ENCODE data around the gene CD70.
"Not testable (repeated sequence)": the region's sequence is repeated elsewhere in the genome, so short reads cannot be mapped to it uniquely, and the experiment has no call there.

CD70 gene, protein sequence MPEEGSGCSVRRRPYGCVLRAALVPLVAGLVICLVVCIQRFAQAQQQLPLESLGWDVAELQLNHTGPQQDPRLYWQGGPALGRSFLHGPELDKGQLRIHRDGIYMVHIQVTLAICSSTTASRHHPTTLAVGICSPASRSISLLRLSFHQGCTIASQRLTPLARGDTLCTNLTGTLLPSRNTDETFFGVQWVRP

DNA sequence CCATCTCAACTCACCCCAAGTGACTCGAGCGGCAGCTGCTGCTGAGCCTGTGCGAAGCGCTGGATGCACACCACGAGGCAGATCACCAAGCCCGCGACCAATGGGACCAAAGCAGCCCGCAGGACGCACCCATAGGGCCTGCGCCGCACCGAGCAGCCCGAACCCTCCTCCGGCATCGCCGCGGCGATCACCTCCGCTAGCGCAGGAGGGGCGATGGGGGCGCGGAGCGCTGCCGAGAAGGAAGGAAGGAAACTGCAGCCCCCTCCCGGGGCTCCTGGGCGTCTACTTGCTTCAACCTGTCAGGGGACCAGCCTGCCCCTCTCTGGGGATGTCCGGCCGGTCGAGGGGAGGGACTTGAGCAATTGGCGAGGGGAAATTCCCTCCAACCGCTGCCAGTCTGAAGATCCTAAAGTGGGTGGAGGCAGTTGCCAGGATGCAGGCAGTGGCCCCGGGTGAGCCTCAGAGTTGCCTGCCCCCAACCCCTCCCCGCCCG is at the start of gene CD70:
Gene CD70, minus strand, starts transcription at position 324 of the 493 bp plus-strand sequence. Its CDS starts 148 bp downstream, at position 176.
- DNase-seq (ENCODE audit: low read depth, low spot score): peak; percentile 33

DNA sequence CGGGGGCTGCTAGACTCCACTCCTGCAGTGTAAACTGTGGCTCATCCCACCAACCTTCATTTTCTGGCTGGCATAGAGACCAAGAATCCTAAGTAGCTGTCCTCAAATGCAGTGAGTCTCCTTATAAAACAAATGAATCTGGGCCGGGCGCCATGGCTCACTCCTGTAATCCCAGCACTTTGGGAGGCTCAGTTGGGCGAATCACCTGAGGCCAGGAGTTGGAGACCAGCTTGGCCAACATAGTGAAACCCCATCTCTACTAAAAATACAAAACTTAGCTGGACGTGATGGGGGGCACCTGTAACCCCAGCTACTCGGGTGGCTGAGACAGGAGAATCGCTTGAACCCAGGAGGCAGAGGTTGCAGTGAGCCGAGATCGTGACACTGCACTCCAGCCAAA is 49.4 kb upstream of the CD70 start:
- not testable (repeated sequence) for DNase-seq (ENCODE audit: low read depth, low spot score)

DNA sequence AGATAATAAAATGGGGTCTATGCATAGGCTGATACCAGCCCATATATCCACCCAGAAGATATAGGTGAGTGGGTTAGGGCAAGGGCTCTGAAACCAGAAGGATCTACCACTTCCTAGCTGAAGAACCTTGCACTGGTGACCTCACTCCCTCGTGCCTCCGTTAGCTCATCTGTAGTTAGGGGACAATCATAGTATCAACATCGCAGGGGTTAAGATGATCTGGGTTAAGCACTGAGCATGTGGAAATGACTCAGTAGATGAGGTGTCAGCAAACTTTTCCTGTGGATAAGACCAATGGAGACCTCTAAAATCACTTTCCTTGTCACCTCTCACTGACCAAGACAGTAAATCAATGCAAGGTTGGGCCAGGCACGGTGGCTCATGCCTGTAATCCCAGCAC is 48.5 kb upstream of the CD70 start:
- DNase-seq (ENCODE audit: low read depth, low spot score): no peak

DNA sequence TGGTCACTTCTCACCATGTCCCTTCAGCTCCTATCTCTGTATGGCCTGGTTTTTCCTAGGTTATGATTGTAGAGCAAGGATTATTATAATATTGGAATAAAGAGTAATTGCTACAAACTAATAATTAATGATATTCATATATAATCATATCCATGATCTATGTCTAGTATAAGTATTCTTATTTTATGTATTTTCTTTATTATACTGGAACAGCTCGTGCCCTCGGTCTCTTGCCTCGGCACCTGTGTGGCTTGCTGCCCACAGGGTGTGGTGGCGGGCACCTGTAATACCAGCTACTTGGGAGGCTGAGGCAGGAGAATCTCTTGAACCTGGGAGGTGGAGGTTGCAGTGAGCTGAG is 42.5 kb upstream of the CD70 start:
- not testable (repeated sequence) for DNase-seq (ENCODE audit: low read depth, low spot score)

DNA sequence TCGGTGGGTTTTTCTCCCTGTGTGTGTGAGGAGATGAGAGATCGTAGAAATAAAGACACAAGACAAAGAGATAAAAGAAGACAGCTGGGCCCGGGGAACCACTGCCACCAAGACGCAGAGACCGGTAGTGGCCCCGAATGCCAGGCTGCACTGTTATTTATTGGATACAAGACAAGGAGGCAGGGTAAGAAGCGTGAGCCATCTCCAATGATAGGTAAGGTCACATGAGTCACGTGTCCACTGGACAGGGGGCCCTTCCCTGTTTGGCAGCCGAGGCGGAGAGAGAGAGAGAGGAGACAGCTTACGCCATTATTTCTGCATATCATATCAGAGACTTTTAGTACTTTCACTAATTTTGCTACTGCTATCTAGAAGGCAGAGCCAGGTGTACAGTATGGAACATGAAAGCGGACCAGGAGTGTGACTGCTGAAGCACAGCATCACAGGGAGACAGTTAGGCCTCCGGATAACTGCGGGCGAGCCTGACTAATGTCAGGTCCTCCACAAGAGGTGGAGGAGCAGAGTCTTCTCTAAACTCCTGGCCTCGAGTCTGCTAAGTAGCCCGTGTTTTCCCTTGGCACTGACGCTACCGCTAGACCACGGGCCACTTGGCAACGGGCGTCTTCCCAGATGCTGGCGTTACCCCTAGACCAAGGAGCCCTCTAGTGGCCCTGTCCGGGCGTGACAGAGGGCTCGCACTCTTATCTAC is 42.0 kb upstream of the CD70 start:
- peak; percentile 73 for DNase-seq (ENCODE audit: low read depth, low spot score)

DNA sequence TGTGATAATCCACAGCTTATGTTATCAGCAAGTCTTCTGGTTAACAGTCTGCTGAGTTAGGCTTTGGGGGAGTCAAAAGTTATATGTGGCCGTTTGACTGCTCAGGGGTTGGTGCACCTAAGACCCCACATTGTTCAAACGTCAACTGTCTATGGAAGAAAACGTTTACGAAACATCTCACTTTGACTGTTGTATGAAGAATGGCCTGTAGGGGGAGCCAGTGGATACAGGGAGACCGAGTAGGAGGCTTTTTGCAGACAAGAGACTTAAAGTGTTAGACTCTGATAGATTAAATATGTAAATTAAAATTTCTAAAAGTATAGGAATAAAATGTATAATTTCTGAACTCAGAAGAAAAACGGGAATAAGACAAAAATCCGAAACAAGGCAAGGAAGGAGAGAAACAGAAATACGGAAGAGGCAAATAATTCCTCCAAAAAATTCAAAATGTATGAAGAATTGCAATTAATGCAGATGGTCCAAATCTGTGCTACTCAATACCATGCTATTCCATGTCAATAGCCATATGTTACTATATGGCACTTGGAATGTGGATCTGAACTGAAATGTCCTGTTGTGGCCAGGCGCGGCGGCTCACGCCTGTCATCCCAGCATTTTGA is 41.2 kb upstream of the CD70 start:
- DNase-seq (ENCODE audit: low read depth, low spot score): peak; percentile 81

DNA sequence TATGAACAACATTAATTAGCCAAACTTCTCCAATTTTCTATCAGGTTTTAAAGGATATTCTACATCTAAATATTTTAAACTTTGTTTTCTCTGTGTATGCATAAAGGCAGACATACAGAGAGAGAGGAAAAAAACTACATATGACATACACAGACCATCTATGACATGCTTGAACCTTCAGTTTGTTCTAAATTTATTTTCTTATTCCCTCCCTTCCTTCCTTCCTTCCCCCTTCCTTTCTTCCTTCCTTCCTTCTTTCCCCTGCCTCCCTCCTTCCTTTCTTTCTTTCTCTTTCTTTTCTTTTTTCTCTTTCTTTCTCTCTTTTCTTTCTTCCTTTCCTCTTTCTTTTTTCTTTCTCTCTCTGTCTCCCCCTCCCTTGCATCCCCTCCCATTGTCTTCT is 35.8 kb upstream of the CD70 start:
- no peak for DNase-seq (ENCODE audit: low read depth, low spot score)

DNA sequence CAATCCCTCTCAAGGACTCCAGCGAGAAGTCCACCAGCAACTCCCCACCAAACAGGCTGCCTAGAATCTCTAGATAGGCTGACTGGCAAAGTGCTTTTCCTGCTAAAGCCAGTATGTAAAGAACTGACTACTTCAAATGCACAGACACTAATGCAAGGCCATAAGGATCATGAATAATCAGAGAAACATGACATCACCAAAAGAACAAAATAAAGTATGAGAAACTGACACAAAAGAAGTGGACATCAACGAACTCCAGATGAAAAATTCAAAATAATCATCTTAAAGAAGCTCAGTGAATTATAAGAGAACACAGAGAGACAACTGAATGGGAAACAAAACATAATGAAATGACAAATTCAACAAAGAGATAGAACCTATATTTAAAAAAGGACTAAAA is 26.4 kb upstream of the CD70 start:
- no peak for DNase-seq (ENCODE audit: low read depth, low spot score)

DNA sequence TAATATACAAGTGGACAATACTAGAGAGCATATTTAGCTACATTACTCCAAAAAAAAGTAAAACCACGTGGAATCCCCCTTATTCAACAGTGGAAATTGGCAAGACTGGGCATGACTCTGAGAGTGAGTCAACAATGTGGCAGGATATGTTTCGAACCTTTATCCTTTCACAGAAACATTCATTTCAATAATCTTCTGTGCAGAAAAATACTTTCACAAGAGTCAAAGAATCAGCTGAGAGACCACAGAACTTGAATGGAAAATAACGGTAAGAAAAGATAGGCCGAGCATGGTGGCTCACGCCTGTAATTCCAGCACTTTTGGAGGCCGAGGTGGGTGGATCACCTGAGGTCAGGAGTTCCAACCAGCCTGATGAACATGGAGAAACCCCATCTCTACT is 25.1 kb upstream of the CD70 start:
- DNase-seq (ENCODE audit: low read depth, low spot score): peak; percentile 46

DNA sequence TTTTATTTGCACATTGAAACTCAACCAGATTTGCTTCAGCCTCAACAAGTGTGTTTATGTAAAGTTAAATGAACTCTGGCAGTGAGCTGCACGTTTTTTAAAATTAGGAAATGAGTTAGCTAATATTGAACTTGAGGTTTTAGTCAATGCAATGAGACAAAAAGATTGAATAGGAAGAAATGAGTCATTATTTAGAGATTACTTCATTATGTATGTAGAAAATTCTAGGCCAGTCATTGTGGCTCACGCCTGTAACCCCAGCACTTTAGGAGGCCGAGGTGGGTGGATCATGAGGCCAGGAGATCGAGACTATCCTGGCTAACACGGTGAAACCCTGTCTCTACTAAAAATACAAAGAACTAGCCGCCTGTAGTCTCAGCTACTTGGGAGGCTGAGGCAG is 22.8 kb upstream of the CD70 start:
- DNase-seq (ENCODE audit: low read depth, low spot score): no peak

DNA sequence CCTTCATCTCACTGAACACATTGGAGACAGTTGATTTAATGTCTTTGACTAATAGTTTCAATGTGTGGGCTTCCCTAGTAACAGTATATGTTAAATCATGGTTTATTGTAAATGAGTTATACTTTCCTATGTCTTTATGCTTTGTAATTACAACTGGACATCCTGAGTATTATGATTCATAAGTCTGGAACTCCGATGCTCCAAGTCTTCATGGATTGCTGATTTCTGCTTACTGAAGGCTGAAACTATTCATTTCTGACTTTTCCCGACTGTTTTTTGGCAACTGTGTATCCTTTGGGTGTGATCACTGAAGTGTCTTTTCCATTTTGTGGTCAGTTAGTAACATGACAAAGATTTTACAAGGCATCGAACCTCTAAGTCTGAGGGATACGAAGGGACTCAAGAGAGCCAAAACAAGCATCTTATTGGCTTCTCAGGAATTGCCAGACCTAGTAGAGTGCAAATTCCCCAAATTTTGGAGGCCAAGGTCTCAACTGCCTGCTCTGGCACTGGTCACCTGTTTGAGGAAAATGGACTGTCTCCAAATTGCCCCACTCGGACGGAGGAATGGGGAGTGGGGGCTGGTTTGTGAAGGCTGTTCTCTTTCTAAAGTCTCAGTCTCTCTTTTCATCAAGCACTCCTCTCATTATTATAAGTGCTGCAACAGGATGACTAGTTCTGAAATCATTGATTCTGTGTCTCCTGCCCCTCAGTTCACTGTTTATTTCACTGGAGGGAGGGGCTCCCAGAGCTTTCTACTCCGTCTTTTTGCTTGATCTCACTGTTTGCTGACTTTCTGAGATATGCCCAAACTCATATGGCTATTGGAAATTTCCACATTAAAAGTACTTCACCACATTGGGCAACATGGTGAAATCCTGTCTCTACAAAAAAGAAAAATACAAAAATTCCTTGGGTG is 20.2 kb upstream of the CD70 start:
- peak; percentile 82 for DNase-seq (ENCODE audit: low read depth, low spot score)

DNA sequence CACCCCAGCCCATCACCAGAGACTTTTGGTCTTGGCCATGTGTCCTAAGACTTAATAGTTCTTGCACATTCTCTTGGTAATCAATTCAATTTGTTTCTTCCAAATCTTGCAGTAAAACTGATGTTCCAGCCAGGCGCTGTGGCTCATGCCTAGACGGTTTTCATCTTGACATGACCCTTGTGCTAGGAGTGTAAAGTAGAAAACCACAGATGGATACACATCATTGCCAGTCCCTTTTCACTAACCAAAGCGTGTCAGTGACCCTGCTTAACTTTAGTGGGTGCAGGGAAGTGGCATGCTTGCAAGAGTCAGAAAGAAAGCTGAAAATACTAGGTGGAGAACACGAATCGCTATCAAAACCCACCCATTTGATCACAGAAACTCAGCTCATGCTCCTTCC is 18.0 kb upstream of the CD70 start:
- DNase-seq (ENCODE audit: low read depth, low spot score): no peak

DNA sequence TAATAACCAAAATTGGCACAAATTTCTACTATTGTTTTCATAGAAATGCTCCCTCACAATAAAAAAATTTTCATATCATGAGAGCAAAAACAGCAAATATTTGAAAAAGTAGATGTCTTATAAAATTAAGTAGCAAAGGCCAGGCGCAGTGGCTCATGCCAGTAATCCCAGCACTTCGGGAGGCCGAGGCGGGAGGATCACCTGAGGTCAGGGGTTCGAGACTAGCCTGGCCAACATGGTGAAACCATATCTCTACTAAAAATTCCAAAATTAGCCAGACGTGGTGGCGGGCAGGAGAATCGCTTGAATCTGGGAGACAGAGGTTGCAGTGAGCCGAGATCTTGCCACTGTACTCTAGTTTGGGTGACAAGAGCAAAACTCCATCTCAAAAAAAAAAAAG is 17.2 kb upstream of the CD70 start:
- not testable (repeated sequence) for DNase-seq (ENCODE audit: low read depth, low spot score)

DNA sequence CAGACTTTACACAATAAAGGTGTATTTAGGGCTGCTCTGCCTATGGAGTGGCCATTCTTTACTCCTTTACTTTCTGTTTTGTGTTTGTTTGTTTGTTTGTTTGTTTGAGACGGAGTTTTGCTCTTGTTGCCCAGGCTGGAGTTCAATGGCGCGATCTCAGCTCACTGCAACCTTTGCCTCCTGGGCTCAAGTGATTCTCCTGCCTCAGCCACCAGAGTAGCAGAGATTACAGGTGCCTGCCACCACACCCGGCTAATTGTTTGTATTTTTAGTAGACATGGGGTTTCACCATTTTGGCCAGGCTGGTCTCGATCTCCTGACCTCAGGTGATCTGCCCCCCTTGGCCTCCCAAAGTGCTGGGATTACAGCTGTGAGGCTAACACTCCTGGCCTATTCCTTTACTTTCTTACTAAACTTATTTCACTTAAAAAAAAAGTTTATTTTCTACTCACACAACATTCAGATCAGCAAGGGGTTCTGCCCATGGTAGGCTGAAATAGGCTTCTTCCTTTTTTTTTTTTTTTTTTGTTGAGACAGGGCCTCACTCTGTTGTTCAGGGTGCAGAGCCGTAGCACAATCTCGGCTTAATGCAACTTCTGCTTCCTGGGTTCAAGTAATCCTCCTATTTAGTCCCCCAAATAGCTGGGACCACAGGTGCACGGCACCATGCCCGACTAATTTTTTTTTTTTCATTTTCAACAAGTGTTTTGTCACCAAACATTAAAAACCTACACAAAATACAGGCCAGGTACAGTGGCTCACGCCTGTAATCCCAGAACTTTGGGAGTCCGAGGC is 15.5 kb upstream of the CD70 start:
- DNase-seq (ENCODE audit: low read depth, low spot score): not testable (repeated sequence)

DNA sequence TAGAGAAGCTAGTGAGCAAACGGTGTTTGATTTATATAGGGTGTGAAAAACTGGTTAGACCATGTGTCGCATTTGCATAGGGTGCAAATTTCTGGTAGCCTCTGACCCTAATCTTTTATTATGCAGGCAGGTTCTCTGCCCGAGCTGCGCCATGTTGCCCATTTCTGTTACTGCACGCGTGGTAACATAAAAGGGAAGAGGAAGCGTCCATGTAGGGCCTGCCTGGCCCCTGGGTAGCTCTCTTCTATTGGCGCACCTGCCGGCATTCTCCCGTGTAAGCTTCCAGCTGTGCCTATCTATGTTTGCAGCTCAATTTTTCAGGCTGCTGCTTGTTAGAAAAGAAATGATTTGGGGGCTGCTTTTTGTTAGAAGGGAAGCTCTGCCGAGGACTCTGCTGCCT is 14.0 kb upstream of the CD70 start:
- DNase-seq (ENCODE audit: low read depth, low spot score): no peak

DNA sequence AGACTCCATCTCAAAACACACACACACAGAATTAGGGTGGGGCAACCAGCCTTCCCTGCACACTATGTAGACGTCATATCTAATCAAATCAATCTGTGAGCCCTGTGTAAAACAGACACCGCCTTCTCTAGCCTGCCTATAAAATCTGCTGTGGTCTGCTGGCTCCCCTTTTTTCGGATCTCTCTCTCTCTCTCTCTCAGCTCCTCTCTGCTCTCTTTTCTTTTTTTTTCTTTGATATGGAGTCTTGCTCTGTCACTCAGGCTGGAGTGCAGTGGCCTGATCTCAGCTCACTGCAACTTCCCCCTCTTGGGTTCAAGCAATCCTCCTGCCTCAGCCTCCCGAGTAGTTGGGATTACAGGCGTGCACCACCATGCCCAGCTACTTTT is 11.8 kb upstream of the CD70 start:
- DNase-seq (ENCODE audit: low read depth, low spot score): no peak

DNA sequence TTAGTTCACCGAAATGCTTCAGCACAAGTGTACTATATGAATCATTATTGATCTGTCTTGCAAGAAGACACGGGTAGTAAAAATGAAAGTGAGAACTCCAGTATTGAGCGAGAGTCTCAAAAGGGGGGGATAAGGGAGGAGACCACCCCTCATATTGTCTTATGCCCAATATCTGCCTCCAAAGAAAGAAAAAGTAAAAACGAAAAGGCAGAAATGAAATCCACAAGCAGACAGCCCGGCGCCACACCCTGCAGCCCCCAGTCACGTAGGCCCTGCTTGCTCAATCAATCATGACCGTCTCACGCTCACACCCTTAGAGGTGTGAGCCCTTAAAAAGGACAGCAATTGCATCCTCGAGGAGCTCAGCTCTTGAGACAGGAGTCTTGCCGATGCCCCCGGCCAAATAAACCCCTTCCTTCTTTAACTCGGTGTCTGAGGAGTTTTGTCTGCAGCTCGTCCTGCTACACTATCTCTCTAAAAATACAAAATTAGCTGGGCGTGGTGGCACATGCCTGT is 10.6 kb upstream of the CD70 start:
- DNase-seq (ENCODE audit: low read depth, low spot score): not testable (repeated sequence)

DNA sequence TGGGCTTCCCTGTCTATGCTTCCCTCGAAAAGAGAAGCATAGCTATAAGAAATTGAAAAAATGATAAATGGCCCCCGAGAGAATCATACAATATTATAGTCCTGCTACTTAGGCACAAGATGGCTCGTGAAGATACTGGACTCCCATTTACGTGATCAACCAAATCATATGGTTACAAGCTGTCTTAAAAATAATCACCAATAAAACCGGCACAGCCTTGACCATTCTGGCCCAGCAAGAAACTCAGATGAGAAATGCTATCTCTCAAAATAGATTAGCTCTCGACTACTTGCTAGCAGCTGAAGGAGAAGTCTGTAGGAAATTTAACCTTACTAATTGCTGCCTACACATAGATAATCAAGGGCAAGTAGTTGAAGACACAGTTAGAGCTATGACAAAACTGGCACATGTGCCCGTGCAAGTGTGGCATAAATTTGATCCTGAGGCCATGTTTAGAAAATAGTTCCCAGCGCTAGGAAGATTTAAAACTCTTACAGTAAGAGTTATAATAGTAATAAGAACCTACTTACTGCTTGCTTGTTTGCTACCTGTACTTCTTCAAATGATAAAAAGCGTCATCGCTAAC is 10.1 kb upstream of the CD70 start:
- DNase-seq (ENCODE audit: low read depth, low spot score): not testable (repeated sequence)

DNA sequence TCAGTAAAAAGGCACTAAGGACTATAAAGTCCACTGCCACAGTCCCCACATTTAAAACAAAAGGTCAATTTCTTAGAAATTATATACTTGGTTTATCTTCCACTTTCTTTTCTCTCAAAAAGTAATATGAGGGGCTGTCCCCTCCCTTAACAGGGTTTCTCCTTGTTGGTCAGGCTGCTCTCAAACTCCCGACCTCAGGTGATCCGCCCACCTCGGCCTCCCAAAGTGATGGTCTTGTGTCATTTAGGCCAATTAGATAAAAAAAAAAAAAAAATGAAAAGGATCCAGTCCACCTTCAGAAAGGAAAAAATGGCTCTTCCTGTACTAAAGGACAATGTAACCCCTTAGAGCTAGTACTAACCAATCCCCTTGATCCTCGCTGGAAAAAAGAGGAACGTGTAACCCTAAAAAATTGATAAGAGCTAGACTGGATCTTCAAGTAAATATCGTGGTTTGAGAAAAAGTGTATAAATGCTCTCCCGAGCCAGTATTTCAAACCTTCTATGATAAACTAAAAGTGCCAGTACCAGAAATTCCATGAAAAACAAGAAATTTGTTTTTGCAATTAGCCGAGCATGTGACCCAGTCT is 9.0 kb upstream of the CD70 start:
- DNase-seq (ENCODE audit: low read depth, low spot score): no peak

DNA sequence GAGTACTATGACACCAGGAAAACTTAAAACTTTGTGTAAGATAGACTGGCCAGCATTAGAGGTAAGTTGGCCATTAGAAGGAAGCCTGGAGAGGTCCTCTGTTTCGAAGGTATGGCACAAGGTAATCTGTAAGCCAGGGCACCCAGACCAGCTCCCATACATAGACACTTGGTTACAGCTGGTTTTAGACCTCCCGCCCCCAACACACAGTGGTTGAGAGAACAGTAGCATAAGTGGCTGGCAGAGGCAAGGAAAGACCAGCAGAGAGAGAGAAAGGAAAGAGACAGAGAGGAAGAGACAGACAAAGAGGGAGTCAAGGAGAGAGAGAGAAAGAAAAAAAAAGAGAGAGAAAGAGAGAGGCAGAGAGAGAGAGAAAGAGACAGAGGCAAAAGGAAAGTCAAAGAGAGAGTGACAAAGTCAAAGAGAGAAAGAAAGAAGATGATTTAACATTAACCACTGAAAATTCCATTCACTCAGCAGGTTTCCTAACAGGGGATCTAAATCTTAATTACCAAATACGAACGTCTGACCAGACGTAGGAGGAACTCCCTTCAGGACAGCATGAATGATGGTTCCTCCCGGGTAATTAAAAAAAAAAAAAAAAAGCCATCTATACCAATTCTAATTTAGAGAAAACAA is 7.4 kb upstream of the CD70 start:
- not testable (repeated sequence) for DNase-seq (ENCODE audit: low read depth, low spot score)
